Activated CD4-positive, alpha-beta T cell treated with anti-CD3 and anti-CD28 coated beads for 36 hours (primary cell): ENCODE results near the gene MFRP. TPM values are rescaled to one million over a fixed set of nuclear protein-coding genes. Genes with fewer than 3 reads are reported as not detected.

Experiments used
- ATAC-seq: fragments of 200-7000 bp; cut with Tn5 transposase; one replicate; pipeline ENCODE4 v1.10.0; 2021; ENCODE audit warnings: mild to moderate bottlenecking, moderate library complexity
- CTCF ChIA-PET: fragments of 350-600 bp; sonication (Branson Sonifier 250); formaldehyde crosslinking; loops from one replicate; lab custom pipeline; 2021; ENCODE audit warnings: antibody characterized with exemption; lab: Charles Lee
- POLR2A ChIA-PET: fragments of 350-600 bp; sonication (Branson Sonifier 250); formaldehyde crosslinking; loops from one replicate; lab custom pipeline; 2021; ENCODE audit warnings: antibody characterized with exemption, inconsistent platforms; lab: Charles Lee
- DNase-seq: peaks from one replicate; pipeline ENCODE4 v3.0.0-alpha.2; 2020
- H3K27ac Mint-ChIP-seq: one replicate; pipeline ENCODE4 v1.8.0; 2021; ENCODE audit warnings: mixed read lengths
- H3K27me3 Mint-ChIP-seq: one replicate; pipeline ENCODE4 v1.8.0; 2021; ENCODE audit warnings: mixed read lengths
- H3K36me3 Mint-ChIP-seq: one replicate; pipeline ENCODE4 v1.8.0; 2021; ENCODE audit warnings: low read depth, mixed read lengths
- H3K4me1 Mint-ChIP-seq: one replicate; pipeline ENCODE4 v1.8.0; 2021; ENCODE audit warnings: mixed read lengths
- H3K4me3 Mint-ChIP-seq: one replicate; pipeline ENCODE4 v1.8.0; 2021; ENCODE audit warnings: mild to moderate bottlenecking, moderate library complexity, mixed read lengths
- H3K9me3 Mint-ChIP-seq: one replicate; pipeline ENCODE4 v1.8.0; 2021; ENCODE audit warnings: low read depth, mixed read lengths
- intact Hi-C, 2 experiments: fragments of 100-400 bp; cut with DNase I in 1 of 2; cut with micrococcal nuclease in 1 of 2; formaldehyde crosslinking; loops; one replicate each; pipeline versions ENCODE4 v1.14.2 to v1.15.1; 2022 to 2024; cut with DNase I, micrococcal nuclease
- total RNA-seq, 2 experiments: library from RNA; stranded (reverse); gene quantifications; one replicate each; pipeline ENCODE4 v1.2.3, GENCODE V29; 2021

MFRP gene
- total RNA-seq, 2 experiments from 2014 or later = not detected

DNA sequence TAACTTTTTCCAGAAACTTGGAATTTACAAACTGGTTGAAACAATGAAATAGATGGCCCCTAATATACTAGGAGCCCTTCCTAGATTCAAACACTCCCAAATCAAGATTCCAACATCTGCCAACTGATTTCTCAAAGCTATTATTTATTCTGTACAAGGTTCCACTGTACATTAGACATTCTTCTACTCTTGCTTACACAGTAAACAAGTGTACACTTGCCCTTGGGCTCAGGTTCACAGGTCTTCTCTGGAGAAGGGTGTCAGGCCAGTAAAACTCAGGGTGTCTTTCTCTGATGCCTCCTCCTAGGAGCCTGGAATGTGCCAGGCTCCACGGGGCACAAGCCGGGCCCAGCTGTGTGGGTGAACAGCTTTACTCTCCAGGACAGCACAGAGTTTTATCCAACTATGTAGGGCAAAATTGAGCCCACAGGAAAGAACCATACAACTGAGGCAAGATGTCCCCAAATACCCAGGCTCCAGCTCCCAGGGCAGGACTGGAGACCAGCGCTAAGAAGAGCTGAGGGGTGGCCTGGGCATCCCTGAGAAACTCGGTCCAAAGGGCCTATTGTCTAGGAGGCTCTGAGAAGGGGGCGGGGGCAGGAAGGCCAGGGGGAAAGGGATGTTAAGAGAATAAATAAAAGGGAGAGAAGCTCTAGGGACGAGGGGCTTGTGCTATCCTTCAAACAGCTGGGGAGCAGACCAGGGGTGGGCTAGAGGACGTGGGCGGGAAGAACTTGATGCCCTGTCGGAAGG, 8.8 kb upstream of the MFRP start:
- POLR2A ChIA-PET = interaction anchor here (0.6 to 1.5 kb wide), 2 partner anchors 20 to 119 kb away, joined by 3 to 5 read pairs; no protein-coding TSS in a partner anchor

DNA sequence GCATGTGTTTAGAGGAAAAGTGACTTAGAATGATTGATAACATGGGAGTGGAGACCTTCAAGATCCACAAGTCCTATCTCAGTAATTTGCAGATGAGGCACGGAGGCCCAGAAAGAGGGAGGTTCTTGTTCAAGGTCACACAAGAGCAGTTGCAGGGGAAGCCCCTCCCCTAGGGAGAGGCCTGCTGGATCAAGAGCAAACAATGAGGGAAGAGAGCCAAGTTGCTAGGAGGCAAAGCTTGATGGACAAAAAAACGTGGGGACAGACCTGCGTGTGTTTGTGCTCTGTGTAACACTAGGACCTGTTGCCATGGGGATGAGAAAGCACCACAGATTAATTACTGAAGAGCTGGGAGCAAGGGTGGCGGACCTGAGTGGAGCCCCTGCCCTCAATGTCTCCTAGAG, 6.4 kb upstream of the MFRP start:
- intact Hi-C loops = no loop called here
- no peak for DNase-seq
- Mint-ChIP-seq H3K9me3 (no peaks in the 10 kb centered on the region), H3K36me3 (no peaks in the 10 kb centered on the region), H3K4me1 (peaks cover 10% of the 10 kb centered on the region), H3K27ac (no peak overlapping the region), H3K4me3 (no peak overlapping the region), H3K27me3 (peaks cover 32% of the 10 kb centered on the region)
- ChIA-PET CTCF (interaction anchor here (0.8 to 1.6 kb wide), 3 partner anchors 15 to 121 kb away, joined by 3 to 7 read pairs (median 6); no protein-coding TSS in a partner anchor), POLR2A (no interaction called here)
- ATAC-seq = no peak

More for the DNA sequence above, 8.8 kb upstream of the MFRP start:
- Mint-ChIP-seq H3K9me3 (no peaks in the 10 kb centered on the region), H3K27me3 (peaks cover 33% of the 10 kb centered on the region), H3K4me3 (no peak overlapping the region), H3K36me3 (no peaks in the 10 kb centered on the region), H3K4me1 (peaks cover 11% of the 10 kb centered on the region), H3K27ac (no peak overlapping the region)
- DNase-seq (no peak), ATAC-seq (no peak)
- CTCF ChIA-PET = interaction anchor here (0.6 to 4.8 kb wide), 20 partner anchors 11 to 253 kb away, joined by 3 to 153 read pairs (median 6); partner anchors contain the start of genes C1QTNF5 and USP2
- intact Hi-C loops = no loop called here

- no peak for DNase-seq
- Mint-ChIP-seq H3K27ac (no peak overlapping the region), H3K27me3 (peaks cover 34% of the 10 kb centered on the region), H3K36me3 (no peaks in the 10 kb centered on the region), H3K4me3 (no peak overlapping the region), H3K9me3 (no peaks in the 10 kb centered on the region), H3K4me1 (peaks cover 7% of the 10 kb centered on the region)
- POLR2A ChIA-PET = no interaction called here
- intact Hi-C loops = no loop called here
- CTCF ChIA-PET = interaction anchor here (1.5 to 3.9 kb wide), 2 partner anchors 12 to 30 kb away, joined by 4 to 23 read pairs; partner anchors contain the start of gene USP2
- ATAC-seq = no peak
These were observed 4.7 kb upstream of the MFRP start for GRCh38 chr11:119351232-119351631.

GRCh38 chr11:119350302-119350701, 3.8 kb upstream of the MFRP start:
- intact Hi-C loops = no loop called here
- POLR2A ChIA-PET = no interaction called here
- peaks cover 29% of the 10 kb centered on the region for H3K27me3 Mint-ChIP-seq
- no peak for ATAC-seq
- peaks cover 4% of the 10 kb centered on the region for H3K4me1 Mint-ChIP-seq
- no peaks in the 10 kb centered on the region for H3K9me3 Mint-ChIP-seq
- CTCF ChIA-PET = interaction anchor here (0.6 to 3.9 kb wide), 4 partner anchors 11 to 82 kb away, joined by 3 to 23 read pairs (median 4); partner anchors contain the start of gene USP2
- DNase-seq = no peak
- H3K27ac Mint-ChIP-seq = no peak overlapping the region
- H3K4me3 Mint-ChIP-seq = no peak overlapping the region
- H3K36me3 Mint-ChIP-seq = no peaks in the 10 kb centered on the region

GRCh38 chr11:119347940-119348605, 1.6 kb upstream of the MFRP start:
- H3K27ac Mint-ChIP-seq = no peak overlapping the region
- no peak overlapping the region for H3K4me3 Mint-ChIP-seq
- peaks cover 4% of the 10 kb centered on the region for H3K4me1 Mint-ChIP-seq
- ATAC-seq = no peak
- POLR2A ChIA-PET = interaction anchor here (0.6 kb wide), 1 partner anchor 138 kb away, joined by 6 read pairs; no protein-coding TSS in a partner anchor
- no peaks in the 10 kb centered on the region for H3K36me3 Mint-ChIP-seq
- CTCF ChIA-PET = interaction anchor here (0.6 to 3.9 kb wide), 10 partner anchors 8 to 128 kb away, joined by 3 to 23 read pairs (median 3); no protein-coding TSS in a partner anchor
- peaks cover 26% of the 10 kb centered on the region for H3K27me3 Mint-ChIP-seq
- DNase-seq = no peak
- H3K9me3 Mint-ChIP-seq = no peaks in the 10 kb centered on the region
- intact Hi-C loops = no loop called here

DNA sequence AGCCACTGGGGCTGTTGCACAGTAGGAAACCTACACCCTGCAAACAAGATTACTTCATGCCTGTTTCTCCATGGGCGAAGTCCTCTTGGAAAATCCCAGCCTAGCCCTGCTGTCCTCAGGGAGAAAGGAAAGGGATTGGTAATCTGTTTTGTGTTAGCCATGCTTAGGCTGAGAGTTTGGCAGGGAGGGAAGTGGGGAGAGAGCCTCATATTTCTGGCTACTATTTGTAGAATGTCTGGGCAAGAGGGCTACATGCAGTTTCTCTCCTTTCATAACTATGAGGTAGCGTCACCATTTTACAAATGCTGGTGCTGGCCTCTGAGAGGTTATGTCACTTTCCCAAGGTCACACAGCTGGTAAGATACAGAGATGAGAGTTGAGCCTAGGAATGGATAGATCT, 737 bp upstream of the MFRP start:
- H3K9me3 Mint-ChIP-seq = no peaks in the 10 kb centered on the region
- ChIA-PET CTCF (interaction anchor here (0.6 to 3.9 kb wide), 8 partner anchors 8 to 128 kb away, joined by 3 to 23 read pairs (median 3); no protein-coding TSS in a partner anchor), POLR2A (no interaction called here)
- H3K4me1 Mint-ChIP-seq = peaks cover 4% of the 10 kb centered on the region
- DNase-seq = no peak
- H3K27ac Mint-ChIP-seq = no peak overlapping the region
- H3K4me3 Mint-ChIP-seq = no peak overlapping the region
- ATAC-seq = no peak
- peaks cover 26% of the 10 kb centered on the region for H3K27me3 Mint-ChIP-seq
- no peaks in the 10 kb centered on the region for H3K36me3 Mint-ChIP-seq
- intact Hi-C loops = no loop called here

GRCh38 chr11:119345685-119346084, 820 bp downstream of the MFRP start:
- Mint-ChIP-seq H3K9me3 (no peaks in the 10 kb centered on the region), H3K4me1 (peaks cover 9% of the 10 kb centered on the region), H3K36me3 (no peaks in the 10 kb centered on the region), H3K27me3 (peaks cover 27% of the 10 kb centered on the region), H3K4me3 (no peak overlapping the region), H3K27ac (no peak overlapping the region)
- POLR2A ChIA-PET = interaction anchor here (1.1 kb wide), 1 partner anchor 26 kb away, joined by 3 read pairs; no protein-coding TSS in a partner anchor
- CTCF ChIA-PET = interaction anchor here (0.6 to 4.3 kb wide), 3 partner anchors 10 to 64 kb away, joined by 3 to 25 read pairs (median 5); no protein-coding TSS in a partner anchor
- intact Hi-C loops = no loop called here
- DNase-seq = no peak
- no peak for ATAC-seq

DNA sequence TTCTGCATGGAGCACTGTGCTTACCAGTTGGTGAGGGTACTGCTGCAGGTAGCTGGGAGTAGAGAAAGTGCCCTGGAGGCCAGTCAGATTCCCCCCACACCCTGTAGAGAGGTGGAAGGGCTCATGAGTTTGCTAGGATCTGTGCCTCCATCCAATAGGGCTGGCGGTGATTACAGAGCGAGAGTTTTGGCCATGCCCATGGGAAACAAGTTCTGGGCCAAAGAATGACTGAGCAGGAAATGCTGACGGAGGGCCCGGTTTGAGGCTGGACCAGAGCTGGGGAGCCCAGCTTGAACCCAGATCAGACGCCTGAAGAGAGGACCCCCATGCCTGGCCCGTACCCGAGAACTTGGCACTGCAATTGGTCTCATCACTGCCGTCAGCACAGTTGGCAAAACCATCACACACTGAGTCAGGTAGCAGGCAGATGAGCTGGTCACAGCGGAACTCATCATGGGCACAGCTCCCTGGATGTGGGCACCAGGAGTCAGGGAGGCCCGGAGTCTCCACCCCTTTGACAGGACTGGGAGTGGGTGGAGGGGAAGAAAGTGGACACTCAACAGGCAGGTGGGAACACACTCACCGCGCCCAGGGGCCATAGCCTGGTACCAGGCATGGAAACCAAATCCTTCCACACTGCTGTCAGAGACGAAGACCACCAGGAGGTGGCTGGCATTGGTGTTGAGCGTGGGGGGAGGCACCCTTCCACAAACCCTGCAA, 2.1 kb downstream of the MFRP start:
- H3K9me3 Mint-ChIP-seq = no peaks in the 10 kb centered on the region
- ChIA-PET CTCF (interaction anchor here (0.8 to 4.3 kb wide), 2 partner anchors 11 to 38 kb away, joined by 3 to 25 read pairs; no protein-coding TSS in a partner anchor), POLR2A (interaction anchor here (0.6 to 1.1 kb wide), 2 partner anchors 25 to 102 kb away, joined by 3 read pairs; no protein-coding TSS in a partner anchor)
- no peaks in the 10 kb centered on the region for H3K36me3 Mint-ChIP-seq
- intact Hi-C loops = no loop called here
- H3K4me3 Mint-ChIP-seq = no peak overlapping the region
- peaks cover 27% of the 10 kb centered on the region for H3K27me3 Mint-ChIP-seq
- ATAC-seq (no peak), DNase-seq (no peak)
- H3K4me1 Mint-ChIP-seq = peaks cover 5% of the 10 kb centered on the region
- H3K27ac Mint-ChIP-seq = no peak overlapping the region

GRCh38 chr11:119343726-119344125, 2.8 kb downstream of the MFRP start:
- H3K4me1 Mint-ChIP-seq = peaks cover 5% of the 10 kb centered on the region
- H3K27me3 Mint-ChIP-seq = peaks cover 33% of the 10 kb centered on the region
- H3K4me3 Mint-ChIP-seq = no peak overlapping the region
- ATAC-seq (no peak), DNase-seq (no peak)
- intact Hi-C loops = no loop called here
- no peaks in the 10 kb centered on the region for H3K9me3 Mint-ChIP-seq
- POLR2A ChIA-PET = interaction anchor here (0.5 kb wide), 1 partner anchor 554 kb away, joined by 4 read pairs; no protein-coding TSS in a partner anchor
- CTCF ChIA-PET = interaction anchor here (0.8 to 4.3 kb wide), 4 partner anchors 9 to 131 kb away, joined by 3 to 25 read pairs (median 4); partner anchors contain the start of gene RNF26
- H3K27ac Mint-ChIP-seq = no peak overlapping the region
- peaks cover 2% of the 10 kb centered on the region for H3K36me3 Mint-ChIP-seq

DNA sequence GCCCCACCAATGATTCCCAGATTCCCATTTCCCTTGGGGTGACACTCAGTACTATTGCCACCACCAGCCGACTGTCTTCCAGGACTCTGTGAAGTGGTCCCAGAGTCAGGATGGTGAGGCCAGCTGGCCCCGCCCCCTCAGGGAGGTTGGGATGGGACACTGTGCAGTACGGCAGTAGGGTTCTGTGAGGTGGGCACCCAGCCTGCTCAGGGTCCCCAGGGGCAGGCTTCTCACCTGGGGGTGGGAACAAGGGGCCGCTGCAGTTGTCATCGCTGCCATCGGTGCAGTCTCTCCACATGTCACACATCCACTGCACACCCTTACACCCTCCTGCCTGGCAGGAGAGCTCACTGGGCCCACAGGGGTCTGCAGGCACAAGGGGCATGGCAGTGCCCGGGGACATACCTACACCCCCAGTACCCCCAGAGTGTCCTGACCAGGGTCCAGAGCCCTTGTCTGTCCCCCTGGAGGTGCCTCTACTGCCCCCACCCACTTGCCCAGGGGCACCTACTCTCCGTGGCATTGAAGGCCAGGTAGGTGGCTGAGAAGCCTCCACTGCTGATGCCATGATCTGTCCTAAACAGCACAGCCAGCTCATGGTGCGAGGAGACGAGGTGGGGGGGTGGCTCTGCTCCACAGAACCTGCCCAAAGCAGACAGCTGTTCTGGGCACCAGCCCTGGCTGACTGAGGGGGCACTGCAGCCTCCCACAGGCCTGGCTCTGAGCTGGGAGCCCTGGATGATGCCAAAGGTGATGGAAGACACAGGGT, 4.0 kb downstream of the MFRP start:
- H3K27me3 Mint-ChIP-seq = peaks cover 34% of the 10 kb centered on the region
- DNase-seq (no peak), ATAC-seq (no peak)
- ChIA-PET CTCF (interaction anchor here (1.0 to 4.3 kb wide), 4 partner anchors 8 to 132 kb away, joined by 4 to 25 read pairs (median 8); partner anchors contain the start of gene RNF26), POLR2A (no interaction called here)
- intact Hi-C loops = no loop called here
- H3K36me3 Mint-ChIP-seq = peaks cover 2% of the 10 kb centered on the region
- no peak overlapping the region for H3K27ac Mint-ChIP-seq
- no peak overlapping the region for H3K4me3 Mint-ChIP-seq
- peaks cover 13% of the 10 kb centered on the region for H3K4me1 Mint-ChIP-seq
- no peaks in the 10 kb centered on the region for H3K9me3 Mint-ChIP-seq
